GM21737 (cell line): ENCODE results near the gene ARHGEF4.

ENCODE experiments used
- ATAC-seq: cut with Tn5 transposase; IDR thresholded peaks from one replicate; pipeline ENCODE4 v1.9.1; 2021; ENCODE audit warnings: mild to moderate bottlenecking, moderate library complexity; ENCODE audit not compliant: unreplicated experiment

Gene ARHGEF4

DNA sequence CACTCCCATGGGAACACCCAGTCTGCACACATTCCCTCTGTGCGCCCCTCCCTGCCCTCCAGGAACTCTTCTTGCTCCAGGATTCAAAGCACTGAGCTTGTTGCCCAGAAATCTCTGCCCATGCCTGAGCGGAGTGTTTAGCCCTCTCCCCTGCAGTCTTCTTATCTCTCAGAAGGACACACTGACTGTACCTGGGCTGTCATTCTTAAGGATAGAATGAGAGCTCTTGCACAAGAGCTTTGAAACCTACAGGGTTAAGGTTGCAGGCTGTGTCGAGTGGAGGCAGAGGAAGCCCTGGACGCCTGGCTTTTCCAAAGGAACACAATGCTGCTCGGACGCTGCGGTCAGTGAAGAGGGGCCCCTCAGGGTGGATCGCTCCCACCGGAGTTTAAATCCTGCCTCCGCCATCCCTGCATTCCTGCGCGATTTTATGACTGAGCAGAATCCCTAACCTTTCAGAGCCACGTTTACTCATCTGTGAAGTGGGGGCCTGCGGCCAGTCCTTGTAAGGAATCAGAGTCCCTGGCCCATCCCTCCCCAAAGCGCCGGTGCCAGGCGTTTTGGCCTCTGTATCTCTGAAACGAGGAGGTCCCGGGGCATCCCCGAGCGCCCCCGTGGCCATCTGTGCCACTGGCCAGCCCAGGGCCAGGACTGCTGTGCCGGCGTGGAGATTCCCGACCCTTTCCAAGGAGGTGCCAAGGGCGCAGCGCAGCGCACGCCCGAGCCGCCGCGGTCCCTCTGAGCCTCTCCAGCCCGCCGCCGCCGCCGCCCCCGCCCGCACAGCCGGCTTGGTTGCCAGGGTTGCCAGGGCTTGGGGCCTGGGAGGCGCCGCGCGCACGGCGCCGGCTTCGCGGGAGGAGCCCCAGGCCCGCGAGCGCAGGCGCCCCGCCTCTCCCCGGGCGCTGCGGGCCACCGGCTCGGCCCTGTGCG is 197.7 kb downstream of the ARHGEF4 start:
- ATAC-seq: no peak

DNA sequence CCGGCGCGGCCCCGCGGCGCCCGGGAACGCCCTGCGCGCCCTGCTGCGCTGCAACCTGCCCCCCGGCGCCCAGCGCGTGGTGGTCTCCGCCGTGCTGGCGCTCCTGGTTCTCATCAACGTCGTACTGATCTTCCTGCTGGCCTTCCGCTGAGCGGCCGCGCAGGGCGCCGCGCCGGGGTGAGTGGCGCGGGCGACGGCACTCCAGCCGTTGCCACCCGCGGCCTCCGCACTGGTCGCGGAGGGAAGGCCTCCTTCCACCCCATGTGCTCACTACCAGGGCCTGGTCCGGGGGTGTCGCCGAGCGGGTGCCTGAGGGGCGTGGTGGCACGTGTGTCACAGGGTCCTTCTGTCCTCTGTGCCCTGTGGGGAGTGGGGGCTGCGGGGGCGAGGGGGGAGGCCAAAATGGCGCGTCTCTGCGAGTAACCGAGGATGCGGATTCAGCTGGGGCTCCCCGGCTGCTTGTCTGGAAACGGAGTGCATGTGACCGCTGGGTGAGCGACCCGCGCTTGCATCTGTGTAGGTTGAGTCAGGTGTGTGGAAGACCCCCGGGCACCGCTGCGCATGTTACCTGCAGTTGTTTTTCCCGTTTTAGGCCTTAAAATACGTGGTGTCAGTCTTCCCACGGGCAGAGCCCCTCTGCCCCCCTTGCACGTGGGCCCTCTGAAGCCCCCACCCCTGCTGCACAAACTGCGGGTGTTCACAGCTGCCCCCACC is 198.6 kb downstream of the ARHGEF4 start:
- no peak for ATAC-seq

DNA sequence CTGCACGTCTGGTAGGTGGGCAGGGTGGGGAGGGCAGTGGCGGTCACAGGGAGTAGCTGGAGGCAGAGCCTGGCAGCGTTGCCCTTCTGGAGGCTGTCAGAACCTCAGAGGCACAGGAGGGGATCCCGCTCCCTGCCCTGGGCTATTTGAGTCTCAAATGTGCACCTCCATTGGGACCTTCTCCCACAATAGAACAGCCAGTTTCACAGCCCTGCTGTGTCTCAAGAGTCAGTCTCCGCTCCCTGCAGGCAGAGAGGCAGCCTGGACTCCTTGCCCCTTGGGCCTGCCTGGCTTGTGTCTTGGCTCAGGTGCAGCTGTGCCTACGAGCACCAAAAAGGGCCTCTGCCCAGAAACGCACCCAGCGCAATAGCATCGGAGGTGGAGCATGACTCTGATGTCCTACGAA is 199.1 kb downstream of the ARHGEF4 start:
- ATAC-seq: no peak

GRCh38 chr2:131036269-131036668 is 199.6 kb downstream of the ARHGEF4 start:
- ATAC-seq: no peak

DNA sequence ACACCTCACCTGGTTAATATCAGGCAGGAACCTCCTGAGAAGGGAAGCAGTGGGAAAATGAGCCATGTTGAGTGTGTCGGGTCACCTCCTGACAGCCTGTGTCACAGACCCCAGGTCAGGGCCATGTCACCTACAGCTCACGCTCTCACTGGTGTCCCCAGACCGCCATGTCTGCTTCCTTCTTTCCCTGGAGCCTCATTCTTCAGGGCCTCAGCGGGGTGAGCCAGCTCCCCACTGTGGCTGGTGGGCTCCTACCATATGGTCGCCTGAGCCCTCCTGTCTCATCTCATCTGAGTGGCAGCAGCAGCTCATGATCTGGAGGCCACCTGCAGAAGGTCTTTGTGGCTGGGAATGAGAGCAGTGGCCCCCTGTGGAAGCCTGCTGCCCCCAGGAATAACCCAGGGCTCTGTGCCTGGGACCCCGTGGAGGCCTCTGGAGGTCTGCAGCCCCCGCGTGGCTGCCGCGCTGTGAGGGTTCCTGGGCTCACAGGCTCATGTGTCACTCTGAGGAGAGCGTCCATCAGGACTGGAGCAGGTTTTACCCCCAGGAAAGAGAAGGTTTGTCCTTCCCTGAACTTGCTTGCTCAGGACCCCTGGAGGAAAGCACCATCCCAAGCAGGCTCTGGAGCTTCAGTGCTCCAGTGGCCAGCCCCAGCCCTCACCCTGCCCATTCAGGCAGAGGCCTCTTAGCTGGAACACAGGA is 200.1 kb downstream of the ARHGEF4 start:
- ATAC-seq: no peak

DNA sequence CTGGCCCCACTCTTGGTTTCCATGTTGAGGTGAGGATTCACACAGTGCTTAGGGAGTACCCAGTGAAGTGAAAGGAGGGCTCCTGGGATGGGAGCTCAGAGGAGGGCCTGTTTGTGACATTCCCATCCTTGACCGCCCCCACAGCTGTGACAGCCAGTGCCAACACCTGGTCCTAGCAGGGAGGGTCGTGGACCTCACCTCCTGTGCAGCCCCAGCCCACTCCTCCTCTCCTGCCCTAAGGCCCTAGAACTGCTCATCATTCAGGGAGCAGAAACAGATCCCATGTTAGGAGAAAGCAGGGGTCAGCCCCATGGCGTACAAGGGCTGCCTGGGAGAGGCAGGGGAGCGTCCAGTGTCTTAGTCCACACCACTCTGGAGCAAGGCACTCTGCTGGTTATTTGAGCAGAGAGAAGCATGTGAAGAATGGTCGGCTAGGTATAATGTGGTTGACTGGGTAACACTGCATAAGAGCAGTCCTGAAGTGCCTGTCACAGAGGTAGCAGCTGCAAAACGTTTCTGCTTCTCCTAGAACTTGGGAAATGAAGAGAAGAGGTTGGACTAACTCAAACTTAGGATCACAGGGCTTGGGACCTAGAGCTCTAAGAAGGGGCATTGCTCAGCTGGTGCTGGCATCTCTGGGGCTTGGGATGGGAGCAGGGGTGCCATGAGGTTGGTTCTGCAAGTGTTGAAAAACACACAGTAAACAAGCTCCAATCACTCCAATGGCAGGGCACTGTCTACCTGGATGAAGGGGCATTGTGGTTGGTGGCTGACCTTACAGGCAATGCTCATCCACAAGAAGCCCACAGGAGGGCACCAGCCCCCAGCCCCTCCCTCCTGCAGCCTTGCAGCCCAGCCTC is 200.9 kb downstream of the ARHGEF4 start:
- ATAC-seq: no peak

- ATAC-seq: no peak
These were observed 201.8 kb downstream of the ARHGEF4 start for GRCh38 chr2:131038258-131039100.

DNA sequence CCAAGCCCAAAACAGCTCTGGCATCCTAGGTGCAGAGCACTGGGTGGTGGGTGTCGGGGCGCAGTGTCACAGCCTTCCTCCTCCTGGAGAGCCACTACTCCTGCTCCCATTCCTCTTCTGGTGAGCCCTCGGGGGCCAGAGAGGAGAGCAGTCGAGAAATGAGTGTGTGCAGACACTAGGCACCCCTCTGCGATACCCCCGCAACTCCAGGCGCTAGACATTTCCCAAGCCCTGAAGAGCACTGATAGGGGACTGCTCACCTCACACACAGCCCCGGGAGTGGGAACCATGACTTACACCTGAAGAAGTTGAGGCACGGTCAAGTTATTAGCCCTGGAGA is 202.4 kb downstream of the ARHGEF4 start:
- no peak for ATAC-seq

GRCh38 chr2:131039535-131039907 is 202.8 kb downstream of the ARHGEF4 start:
- ATAC-seq: no peak

DNA sequence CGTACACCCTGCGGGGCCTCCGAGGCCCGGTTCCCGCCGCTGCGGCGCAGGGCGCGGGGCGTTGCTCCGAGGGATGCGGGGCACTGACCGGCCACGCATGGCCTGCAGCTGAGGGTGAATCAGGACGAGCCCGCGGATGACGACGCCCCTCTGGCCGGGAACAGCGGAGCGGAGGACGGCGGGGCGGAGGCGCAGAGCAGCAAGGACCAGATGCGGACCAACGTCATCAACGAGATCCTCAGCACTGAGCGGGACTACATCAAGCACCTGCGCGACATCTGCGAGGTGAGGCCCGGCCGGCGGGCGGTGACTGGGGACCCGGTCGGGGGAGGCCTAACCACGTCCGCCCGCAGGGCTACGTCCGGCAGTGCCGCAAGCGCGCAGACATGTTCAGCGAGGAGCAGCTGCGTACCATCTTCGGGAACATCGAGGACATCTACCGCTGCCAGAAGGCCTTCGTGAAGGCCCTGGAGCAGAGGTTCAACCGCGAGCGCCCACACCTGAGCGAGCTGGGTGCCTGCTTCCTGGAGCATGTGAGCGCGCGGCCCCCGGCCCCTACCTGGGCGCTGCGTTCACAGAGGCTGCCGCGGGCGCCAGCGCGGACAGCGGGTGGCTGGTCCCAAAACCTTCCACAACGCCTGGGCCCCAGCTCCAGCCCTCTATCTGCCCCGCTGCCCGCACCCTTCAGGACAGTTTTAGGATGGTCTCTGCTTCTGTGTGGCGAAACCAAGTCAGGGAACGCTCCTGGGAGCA is 203.4 kb downstream of the ARHGEF4 start:
- no peak for ATAC-seq

DNA sequence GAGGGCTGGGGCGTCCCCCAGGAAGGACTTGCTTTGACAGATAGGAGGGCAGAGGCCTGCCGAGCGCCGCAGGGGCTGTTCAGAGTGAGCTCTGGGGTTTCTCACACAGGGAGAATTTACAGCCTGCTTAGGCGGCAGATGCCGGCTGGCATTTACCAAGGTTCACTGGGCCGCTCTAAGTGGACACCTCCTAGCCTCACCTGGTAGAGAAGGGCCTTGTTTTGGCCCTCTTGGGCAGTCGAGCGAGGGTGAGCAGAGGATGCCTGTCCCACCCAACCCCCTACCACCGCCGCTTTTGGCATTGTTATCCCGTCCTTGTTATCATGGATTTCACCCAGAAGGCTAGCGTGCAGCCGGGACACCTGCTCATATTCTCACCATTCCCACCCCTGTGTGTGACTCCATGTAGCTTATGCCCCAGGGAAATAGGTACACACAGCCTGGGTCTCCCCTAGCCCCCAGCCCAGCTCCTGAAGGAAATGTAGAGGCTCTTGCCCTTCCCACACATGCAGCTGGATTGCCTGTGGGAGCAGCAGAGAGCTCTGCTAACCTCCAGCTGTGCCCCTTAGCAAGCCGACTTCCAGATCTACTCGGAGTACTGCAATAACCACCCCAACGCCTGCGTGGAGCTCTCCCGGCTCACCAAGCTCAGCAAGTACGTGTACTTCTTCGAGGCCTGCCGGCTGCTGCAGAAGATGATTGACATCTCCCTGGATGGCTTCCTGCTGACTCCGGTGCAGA is 204.1 kb downstream of the ARHGEF4 start:
- no peak for ATAC-seq

- ATAC-seq: no peak
These were observed 204.9 kb downstream of the ARHGEF4 start for GRCh38 chr2:131041402-131042147.

DNA sequence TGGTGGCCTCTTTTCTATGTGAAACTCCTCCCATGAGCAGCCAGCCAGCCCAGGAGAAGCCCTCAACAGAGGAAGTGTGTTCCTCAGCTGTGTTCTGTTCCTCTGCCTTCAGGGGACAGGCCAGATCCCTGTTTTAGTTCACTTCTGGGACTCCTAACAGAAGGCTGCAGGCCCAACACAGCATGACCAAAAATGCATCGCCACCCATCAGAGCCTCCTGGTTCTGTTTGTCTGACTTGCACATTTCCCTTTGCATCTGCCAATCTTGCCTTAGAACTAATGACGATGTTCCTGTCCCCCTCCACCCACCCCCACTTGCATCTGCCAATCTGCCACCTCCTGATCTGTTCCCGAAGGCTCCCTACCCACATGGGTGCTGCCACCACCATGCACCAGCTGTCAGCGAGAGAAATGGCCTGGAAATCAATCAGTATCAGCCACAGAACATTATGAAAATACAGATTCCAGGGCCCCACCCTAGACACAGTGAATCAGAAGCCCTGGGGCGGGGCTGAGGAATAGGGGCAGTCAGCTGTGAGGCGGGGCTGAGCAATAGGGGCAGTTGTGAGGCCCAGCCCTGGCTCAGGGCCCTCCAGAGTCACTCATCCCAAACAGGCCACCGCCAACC is 205.5 kb downstream of the ARHGEF4 start:
- ATAC-seq: no peak

- ATAC-seq: no peak
These were observed 206.7 kb downstream of the ARHGEF4 start for GRCh38 chr2:131043199-131044074.

DNA sequence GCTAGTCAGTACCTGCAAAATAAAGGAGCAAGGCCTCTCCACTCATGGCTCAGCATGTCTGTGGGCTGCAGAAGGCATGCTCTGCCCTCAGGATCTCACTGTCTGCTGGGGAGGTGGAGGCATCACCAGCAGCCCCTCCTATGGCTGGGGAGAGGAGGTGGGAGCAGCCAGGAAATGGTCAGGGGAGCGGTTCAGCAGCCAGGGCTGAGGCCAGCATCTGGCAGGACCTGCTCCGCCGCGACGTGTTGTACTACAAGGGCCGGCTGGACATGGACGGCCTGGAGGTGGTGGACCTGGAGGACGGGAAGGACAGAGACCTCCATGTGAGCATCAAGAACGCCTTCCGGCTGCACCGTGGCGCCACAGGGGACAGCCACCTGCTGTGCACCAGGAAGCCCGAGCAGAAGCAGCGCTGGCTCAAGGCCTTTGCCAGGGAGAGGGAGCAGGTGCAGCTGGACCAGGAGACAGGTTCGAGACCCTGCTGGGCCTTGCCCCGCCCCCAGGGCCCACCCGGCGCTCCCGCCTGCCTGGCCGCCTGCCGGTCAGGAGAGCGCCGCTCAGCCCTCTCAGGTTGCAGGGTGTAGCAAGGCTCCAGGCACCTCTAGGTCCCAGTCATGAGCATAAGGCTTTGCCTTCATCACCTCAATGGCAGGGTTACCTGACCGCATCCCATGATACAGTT is 207.5 kb downstream of the ARHGEF4 start:
- ATAC-seq: no peak

DNA sequence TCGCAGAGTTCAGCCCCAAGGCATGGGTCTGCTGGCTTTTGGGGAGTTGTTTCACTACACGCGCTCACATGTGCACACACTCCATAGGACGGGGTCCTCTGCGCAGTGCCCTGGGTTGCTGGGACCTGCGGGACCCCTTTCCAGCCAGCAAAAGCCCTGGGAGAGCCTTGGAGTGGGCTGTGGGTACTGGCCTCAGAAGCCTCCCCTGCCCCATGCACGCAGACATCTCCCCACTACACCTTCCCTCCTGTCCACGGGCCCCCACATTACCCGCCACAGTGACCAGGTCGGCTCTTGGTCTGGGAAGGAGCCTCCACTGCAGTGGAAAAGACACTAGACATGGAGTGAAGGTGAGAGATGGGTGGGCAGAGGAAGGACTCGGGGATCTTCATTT is 208.0 kb downstream of the ARHGEF4 start:
- no peak for ATAC-seq
